Dedifferentiated amniotic fluid mesenchymal stem cell (primary cell): ENCODE data around the gene NKD1.

Experiments
- DNase-seq: peaks from one replicate; pipeline ENCODE4 v3.0.0-alpha.2; 2016; ENCODE audit errors: extremely low spot score

Gene NKD1

GRCh38 chr16:50558913-50559312 is 10.7 kb downstream of the NKD1 start:
- no peak for DNase-seq

- no peak for DNase-seq
These were observed 11.1 kb downstream of the NKD1 start for GRCh38 chr16:50559342-50559741.

DNA sequence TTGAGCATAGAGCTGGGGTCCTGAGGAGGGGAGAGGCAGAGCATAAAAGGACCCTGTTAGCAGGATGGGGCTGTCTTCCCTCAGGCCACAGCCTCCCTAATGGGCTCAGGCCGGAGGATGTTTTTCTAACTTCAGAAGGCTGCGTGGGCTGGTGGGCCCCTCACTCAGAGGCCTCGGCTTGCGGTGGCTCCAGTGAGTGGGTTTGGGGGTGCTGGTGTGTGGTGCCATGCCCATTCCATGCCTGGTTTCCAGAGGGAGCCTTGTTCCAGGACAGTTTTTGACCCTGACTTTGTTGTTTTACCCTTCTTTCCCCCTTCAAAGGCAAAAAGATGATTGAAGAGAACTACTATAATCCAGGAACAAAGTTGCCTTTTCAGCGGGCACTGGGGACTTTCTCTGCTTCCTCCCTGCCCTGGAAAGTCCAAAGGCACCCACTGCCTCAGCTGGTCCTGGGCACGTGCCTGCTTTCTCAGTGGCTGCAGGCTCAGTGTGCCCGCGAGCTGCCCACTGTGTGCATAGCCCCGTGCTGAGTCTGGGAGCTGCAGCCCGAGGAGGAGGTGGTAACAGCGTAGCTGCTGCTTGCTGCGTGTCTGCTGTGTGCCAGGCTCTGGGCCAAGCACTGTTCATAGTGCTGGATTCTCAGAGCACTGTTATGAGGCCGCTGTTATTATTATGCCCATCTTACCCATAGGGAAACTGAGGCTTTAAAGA is 11.8 kb downstream of the NKD1 start:
- no peak for DNase-seq

- no peak for DNase-seq
These were observed 13.0 kb downstream of the NKD1 start for GRCh38 chr16:50560903-50561863.

- DNase-seq = no peak
These were observed 14.5 kb downstream of the NKD1 start for GRCh38 chr16:50562657-50563056.

DNA sequence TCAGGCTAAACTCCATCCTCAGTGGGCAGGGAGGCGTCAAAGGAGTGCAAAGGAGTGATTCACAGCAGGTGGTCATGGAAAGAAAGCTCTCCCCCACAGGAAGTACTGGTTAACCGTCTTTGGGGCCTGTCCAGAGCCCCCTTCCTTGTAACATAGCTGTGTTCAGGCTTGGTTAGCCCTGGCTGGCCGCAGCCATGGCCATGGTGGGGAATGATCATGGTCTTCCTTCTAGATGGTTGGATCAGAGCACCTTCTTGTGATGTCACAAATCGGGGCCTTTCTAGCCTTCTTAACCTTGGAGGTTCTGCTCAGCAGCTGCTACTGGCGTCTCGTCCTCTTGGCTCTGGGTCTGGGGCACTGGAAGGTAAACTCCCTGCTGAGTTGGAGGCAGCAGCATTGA is 15.8 kb downstream of the NKD1 start:
- no peak for DNase-seq

GRCh38 chr16:50565428-50565827 is 17.2 kb downstream of the NKD1 start:
- DNase-seq = no peak

DNA sequence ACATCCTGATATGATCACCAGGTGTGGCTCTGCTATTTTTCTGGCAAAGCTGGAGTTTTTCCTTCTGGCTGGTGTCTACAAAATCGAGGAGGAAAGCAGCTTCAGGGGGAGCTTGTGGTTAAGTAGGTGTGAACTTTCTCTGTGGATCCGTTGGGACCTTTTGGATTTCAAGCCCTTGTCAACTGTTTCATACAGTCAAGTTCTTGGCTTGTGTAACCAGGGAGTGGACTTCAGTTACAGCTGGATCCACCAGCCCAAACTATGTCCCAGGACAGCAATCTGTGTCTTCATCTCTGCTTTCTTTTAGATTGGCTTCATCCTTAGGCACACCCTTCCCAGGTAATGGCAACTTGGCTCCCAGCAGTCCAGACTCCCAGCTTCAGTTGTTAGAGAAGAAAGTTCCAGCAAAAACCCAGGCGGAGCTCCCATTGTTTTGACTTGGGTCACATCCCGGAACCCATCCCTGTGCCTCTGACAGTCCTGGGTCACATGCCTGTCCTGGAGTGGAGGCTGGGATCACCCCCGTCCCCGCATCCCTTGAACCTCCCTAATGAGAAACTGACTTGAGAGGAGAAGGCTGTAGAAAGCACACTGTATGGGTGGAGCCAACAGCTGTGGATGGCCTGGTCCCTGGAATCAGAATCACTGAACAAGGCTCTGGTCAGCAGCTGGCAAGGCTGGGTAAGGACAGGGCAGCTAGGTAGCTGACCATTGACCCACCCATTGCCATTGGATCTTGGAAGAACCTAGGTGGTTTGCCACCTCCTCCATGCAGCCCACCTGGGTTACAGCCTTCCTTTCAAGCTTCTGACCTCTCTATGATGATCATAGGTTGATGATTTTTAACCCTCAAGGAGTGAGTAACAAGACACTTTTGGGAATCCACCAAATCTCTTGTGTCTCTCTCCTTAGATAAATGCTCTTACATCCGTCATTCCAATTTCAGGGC is 18.1 kb downstream of the NKD1 start:
- no peak for DNase-seq

- no peak for DNase-seq
These were observed 19.5 kb downstream of the NKD1 start for GRCh38 chr16:50567651-50568050.

GRCh38 chr16:50568187-50568815 is 20.1 kb downstream of the NKD1 start:
- no peak for DNase-seq

GRCh38 chr16:50570354-50570753 is 22.2 kb downstream of the NKD1 start:
- DNase-seq = no peak

DNA sequence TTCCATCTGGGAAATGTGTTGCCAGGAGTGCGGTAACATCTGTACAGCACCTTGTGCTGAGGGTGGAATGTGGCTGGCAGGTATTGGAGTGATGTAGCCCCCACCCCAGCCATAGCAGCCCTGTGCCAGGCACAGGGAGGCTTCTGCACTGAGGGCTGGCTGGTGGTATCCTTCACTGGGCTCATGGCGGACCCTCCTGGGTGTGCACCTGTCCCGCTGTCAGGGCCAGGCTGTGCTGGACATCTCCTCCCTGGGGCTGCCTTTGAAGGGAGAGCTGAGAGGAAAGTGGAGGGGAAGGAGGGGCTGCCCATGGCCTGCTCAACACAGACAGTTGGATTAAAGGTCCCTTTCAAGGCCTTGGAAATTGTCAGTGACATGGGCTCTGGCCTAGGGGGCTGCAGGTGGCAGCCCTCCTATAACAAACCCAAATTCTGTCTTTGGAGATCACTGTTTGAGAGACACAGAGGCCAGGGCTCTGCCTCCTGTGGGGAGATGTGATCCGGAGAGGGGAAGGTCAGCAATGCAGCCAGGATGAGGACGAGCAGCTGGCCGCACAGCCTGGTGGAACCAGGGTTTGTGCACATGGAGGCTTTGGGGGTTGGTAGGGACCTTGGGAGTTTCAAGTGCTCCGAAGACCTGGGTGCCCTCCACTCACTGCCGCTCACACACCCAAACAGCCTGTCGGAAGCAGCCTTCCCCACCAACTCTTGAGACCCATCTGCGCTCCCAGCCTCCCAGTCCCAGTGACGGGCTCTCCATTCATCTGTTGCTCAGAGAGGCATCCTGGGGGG is 22.8 kb downstream of the NKD1 start:
- no peak for DNase-seq

GRCh38 chr16:50571786-50572185 is 23.6 kb downstream of the NKD1 start:
- no peak for DNase-seq

- DNase-seq = no peak
These were observed 24.5 kb downstream of the NKD1 start for GRCh38 chr16:50572700-50573099.

DNA sequence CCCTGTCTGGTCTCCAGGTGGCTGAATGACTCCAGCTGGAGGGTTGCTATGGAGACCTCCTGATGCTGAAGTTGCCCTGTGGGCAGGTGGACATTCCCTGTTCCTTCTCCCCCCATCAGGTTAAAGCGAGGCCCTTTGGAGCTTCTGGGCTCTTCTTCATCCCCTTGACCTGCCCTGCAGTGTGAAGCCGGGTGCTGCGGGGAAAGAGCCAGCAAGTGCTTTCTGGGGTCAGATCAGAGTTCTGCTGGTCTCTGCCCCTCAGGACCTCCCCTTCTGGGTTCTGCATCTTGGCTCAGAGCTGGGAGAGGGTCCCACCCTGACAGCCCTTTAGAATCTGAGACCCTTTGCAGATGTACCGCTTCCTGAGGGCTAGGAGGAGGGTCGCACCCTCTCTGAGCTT is 25.1 kb downstream of the NKD1 start:
- DNase-seq = no peak

DNA sequence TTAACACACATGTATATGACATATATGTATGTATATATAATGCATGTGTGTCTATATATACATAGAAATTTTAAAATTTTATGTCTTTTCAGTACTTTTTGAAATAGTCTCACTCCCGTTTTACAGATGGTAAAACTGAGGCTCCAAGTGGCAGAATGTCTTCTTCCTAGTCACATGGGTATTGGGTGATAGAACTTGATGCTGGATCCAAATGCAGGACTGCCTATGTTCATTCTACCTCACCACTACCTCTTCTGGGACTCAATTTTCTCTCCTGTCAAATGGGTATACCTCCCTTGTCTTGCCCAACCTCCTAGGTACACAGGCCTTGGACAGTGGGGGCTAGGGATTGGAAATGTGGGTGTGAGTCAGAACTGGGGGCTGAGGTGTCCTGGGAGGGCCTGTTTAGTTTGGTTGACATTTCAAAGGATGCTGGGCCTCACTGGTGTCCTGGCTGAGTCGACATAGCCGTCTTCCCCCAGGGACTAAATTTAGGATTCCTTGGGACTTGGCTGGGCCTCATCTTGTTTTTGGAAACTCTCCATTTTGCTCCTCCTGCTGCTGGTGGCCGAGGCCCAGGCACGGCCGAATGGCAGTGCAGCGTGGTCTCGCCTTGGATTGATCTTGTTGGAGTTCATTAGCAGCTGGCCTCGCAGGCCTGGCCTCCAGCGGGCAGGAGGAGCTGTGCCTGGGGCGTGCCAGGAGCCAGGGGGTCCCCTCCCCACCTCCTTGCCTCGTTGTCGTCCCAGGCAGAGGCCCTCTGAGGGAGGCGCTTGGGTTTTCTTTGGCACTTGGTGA is 25.9 kb downstream of the NKD1 start:
- DNase-seq = no peak

DNA sequence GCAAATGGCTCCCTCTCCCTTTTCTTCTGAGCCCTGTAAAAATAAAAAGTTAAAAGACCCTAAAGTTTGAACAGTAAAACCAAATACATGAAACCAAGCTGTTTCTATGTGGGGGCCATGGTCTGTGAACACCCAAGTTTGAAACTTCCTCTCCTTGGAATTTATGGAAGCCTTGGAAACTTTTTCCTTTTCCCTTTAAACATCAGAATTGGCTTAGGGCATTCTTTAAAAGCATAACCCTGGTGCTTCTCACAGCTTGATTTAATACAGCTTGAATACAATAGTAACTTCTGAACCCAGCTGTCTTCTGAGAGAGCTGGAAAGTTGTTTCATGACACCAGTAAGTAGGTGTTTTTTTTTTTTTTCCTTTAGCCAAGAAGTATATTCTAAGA is 26.5 kb downstream of the NKD1 start:
- DNase-seq = no peak

DNA sequence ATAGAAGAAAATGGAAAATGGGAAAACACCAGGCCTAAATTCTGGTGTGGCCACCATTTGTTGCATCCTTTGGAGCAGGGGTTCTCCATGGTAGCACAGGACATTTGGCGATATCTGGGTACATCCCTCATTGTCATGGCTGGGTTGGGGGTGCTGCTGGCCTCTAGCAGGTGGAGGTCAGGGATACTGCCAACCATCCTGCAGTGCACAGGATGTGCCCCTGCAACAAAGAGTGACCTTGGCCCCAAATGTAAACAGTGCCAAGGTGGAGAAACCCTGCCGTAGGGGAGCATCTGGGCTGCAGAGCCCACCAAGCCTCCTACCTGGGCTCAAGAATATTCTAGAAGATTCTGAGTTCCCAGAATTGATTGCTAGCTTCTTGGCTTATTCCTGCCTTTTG is 27.5 kb downstream of the NKD1 start:
- DNase-seq = no peak

GRCh38 chr16:50576403-50577113 is 28.4 kb downstream of the NKD1 start:
- DNase-seq = no peak
